NCI-H345 treated with DMSO at 0.1 percent for 48 hours (cell line): ENCODE results near the gene SMO.
"Not testable (repeated sequence)": the region's sequence is repeated elsewhere in the genome, so short reads cannot be mapped to it uniquely, and the experiment has no call there.

ENCODE experiments used
- DNase-seq: peaks from one replicate; lab custom pipeline; 2025; ENCODE audit not compliant: unreplicated experiment; lab: John Stamatoyannopoulos, UW

Gene SMO

GRCh38 chr7:129231666-129232065, 43.2 kb downstream of the SMO start:
- DNase-seq: no peak

GRCh38 chr7:129238546-129238945, 50.1 kb downstream of the SMO start:
- no peak for DNase-seq

- no peak for DNase-seq
These were observed 51.8 kb downstream of the SMO start for GRCh38 chr7:129240119-129240820.

GRCh38 chr7:129244220-129244619, 55.8 kb downstream of the SMO start:
- no peak for DNase-seq

GRCh38 chr7:129245533-129245932, 57.1 kb downstream of the SMO start:
- DNase-seq: no peak

GRCh38 chr7:129247087-129247486, 58.7 kb downstream of the SMO start:
- no peak for DNase-seq

- DNase-seq: no peak
These were observed 63.7 kb downstream of the SMO start for GRCh38 chr7:129252128-129252527.

GRCh38 chr7:129252603-129253002, 64.2 kb downstream of the SMO start:
- not testable (repeated sequence) for DNase-seq

GRCh38 chr7:129255800-129256199, 67.4 kb downstream of the SMO start:
- DNase-seq: no peak

GRCh38 chr7:129256221-129256620, 67.8 kb downstream of the SMO start:
- DNase-seq: no peak

- DNase-seq: no peak
These were observed 68.7 kb downstream of the SMO start for GRCh38 chr7:129257168-129257567.

GRCh38 chr7:129258649-129259389, 70.4 kb downstream of the SMO start:
- DNase-seq: no peak

GRCh38 chr7:129262324-129262723, 73.9 kb downstream of the SMO start:
- DNase-seq: no peak
